Measurements from ENCODE around the gene SOCS7.

DNA sequence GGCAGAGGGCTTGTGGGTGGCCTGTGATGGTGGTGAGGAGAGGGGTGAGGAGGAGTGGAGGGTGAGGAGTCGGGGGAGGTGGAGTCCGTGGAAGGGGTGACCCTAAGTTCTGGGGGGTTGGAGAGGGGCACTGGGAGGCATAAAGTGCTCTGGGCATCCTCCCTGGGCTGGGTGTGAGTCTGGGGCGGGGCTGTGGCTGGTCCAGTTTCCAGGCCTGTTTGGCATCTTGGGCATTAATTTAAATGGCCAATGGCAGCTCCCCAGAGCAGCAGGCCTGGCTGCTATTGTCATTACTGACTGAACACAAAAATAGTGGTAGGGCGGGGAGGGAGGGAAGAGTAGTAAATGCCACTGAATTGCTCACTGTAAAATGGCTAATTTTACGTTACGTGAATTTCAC, 68.9 kb downstream of the SOCS7 start:
- no peak for TF ChIP-seq EZH2phosphoT487 (IDR thresholded peaks at IDR 0.05; ENCODE audit: insufficient read depth, low read depth)
- TF ChIP-seq EZH2 (IDR thresholded peaks at IDR 0.05; ENCODE audit: insufficient read depth, poor library complexity, severe bottlenecking), result no peak
